HUES48 (cell line): Measurements from ENCODE around the gene PTRH2.

Experiments used
- H3K27ac ChIP-seq: one replicate; pipeline ENCODE4 v1.7.0; 2013; ENCODE audit warnings: low read depth, low read length, inconsistent platforms
- H3K27me3 ChIP-seq: 2 replicates; pipeline ENCODE4 v1.6.1; 2013; ENCODE audit warnings: mild to moderate bottlenecking, low read length; ENCODE audit not compliant: control insufficient read depth, insufficient read depth
- H3K36me3 ChIP-seq: 2 replicates; pipeline ENCODE4 v1.6.1; 2013; ENCODE audit warnings: low read length; ENCODE audit not compliant: control insufficient read depth, insufficient read depth
- H3K4me1 ChIP-seq: 2 replicates; pipeline ENCODE4 v1.6.1; 2013; ENCODE audit warnings: mild to moderate bottlenecking, low read length; ENCODE audit not compliant: control insufficient read depth, insufficient read depth
- H3K4me3 ChIP-seq: 2 replicates; pipeline ENCODE4 v1.5.1; 2013; ENCODE audit warnings: mild to moderate bottlenecking, low read depth, low read length
- H3K9ac ChIP-seq: 2 replicates; pipeline ENCODE4 v1.6.1; 2013; ENCODE audit warnings: mild to moderate bottlenecking, low read depth, low read length, moderate library complexity
- H3K9me3 ChIP-seq: 2 replicates; pipeline ENCODE4 v1.6.1; 2013; ENCODE audit warnings: low read length; ENCODE audit not compliant: control insufficient read depth, insufficient read depth

The PTRH2 gene

GRCh38 chr17:59719526-59719925, 12.3 kb upstream of the PTRH2 start:
- Histone ChIP-seq H3K27ac (no peak overlapping the region), H3K27me3 (no peaks in the 10 kb centered on the region), H3K9me3 (no peaks in the 10 kb centered on the region), H3K4me3 (no peak overlapping the region), H3K36me3 (no peaks in the 10 kb centered on the region), H3K4me1 (peaks cover 13% of the 10 kb centered on the region), H3K9ac (no peak overlapping the region)

GRCh38 chr17:59716427-59716826, 9.2 kb upstream of the PTRH2 start:
- no peaks in the 10 kb centered on the region for H3K27me3 ChIP-seq
- H3K9me3 ChIP-seq = no peaks in the 10 kb centered on the region
- no peak overlapping the region for H3K4me3 ChIP-seq
- H3K27ac ChIP-seq = no peak overlapping the region
- H3K36me3 ChIP-seq = no peaks in the 10 kb centered on the region
- H3K4me1 ChIP-seq = no peaks in the 10 kb centered on the region
- H3K9ac ChIP-seq = no peak overlapping the region

GRCh38 chr17:59714255-59714654, 7.0 kb upstream of the PTRH2 start:
- H3K9ac ChIP-seq = no peak overlapping the region
- no peaks in the 10 kb centered on the region for H3K9me3 ChIP-seq
- no peak overlapping the region for H3K27ac ChIP-seq
- no peaks in the 10 kb centered on the region for H3K4me1 ChIP-seq
- no peaks in the 10 kb centered on the region for H3K36me3 ChIP-seq
- H3K4me3 ChIP-seq = no peak overlapping the region
- H3K27me3 ChIP-seq = no peaks in the 10 kb centered on the region

- Histone ChIP-seq H3K27ac (no peak overlapping the region), H3K9ac (no peak overlapping the region), H3K27me3 (no peaks in the 10 kb centered on the region), H3K4me3 (no peak overlapping the region), H3K4me1 (peaks cover 8% of the 10 kb centered on the region; the same call in 1 of the 2 replicates), H3K9me3 (no peaks in the 10 kb centered on the region), H3K36me3 (no peaks in the 10 kb centered on the region)
Observed at GRCh38 chr17:59712862-59713261, 5.6 kb upstream of the PTRH2 start.

- no peak overlapping the region for H3K27ac ChIP-seq
- no peaks in the 10 kb centered on the region for H3K9me3 ChIP-seq
- H3K36me3 ChIP-seq = no peaks in the 10 kb centered on the region
- no peaks in the 10 kb centered on the region for H3K27me3 ChIP-seq
- no peak overlapping the region for H3K4me3 ChIP-seq
- H3K4me1 ChIP-seq = peaks cover 8% of the 10 kb centered on the region; the same call in 1 of the 2 replicates
- no peak overlapping the region for H3K9ac ChIP-seq
Observed at GRCh38 chr17:59711936-59712335, 4.7 kb upstream of the PTRH2 start.

GRCh38 chr17:59707971-59708430, 771 bp upstream of the PTRH2 start:
- Histone ChIP-seq H3K27ac (peak overlapping the region; percentile 94), H3K4me1 (peaks cover 14% of the 10 kb centered on the region), H3K9me3 (no peaks in the 10 kb centered on the region), H3K9ac (peak overlapping the region; percentile 84), H3K4me3 (peak overlapping the region; percentile 91), H3K27me3 (no peaks in the 10 kb centered on the region), H3K36me3 (peaks cover 14% of the 10 kb centered on the region)

- H3K9ac ChIP-seq = no peak overlapping the region
- H3K4me3 ChIP-seq = no peak overlapping the region
- no peak overlapping the region for H3K27ac ChIP-seq
- peaks cover 10% of the 10 kb centered on the region for H3K4me1 ChIP-seq
- H3K36me3 ChIP-seq = peaks cover 43% of the 10 kb centered on the region
- H3K27me3 ChIP-seq = no peaks in the 10 kb centered on the region
- H3K9me3 ChIP-seq = no peaks in the 10 kb centered on the region
Observed at GRCh38 chr17:59702304-59702703, 4.9 kb downstream of the PTRH2 start.

GRCh38 chr17:59699786-59700185, 7.4 kb downstream of the PTRH2 start:
- Histone ChIP-seq H3K4me3 (no peak overlapping the region), H3K9me3 (no peaks in the 10 kb centered on the region), H3K36me3 (peaks cover 63% of the 10 kb centered on the region), H3K9ac (no peak overlapping the region), H3K27ac (no peak overlapping the region), H3K27me3 (no peaks in the 10 kb centered on the region), H3K4me1 (peaks cover 4% of the 10 kb centered on the region; the same call in 1 of the 2 replicates)

GRCh38 chr17:59699218-59699617, 8.0 kb downstream of the PTRH2 start:
- Histone ChIP-seq H3K9me3 (no peaks in the 10 kb centered on the region), H3K4me1 (peaks cover 4% of the 10 kb centered on the region; the same call in 1 of the 2 replicates), H3K36me3 (peaks cover 65% of the 10 kb centered on the region), H3K9ac (no peak overlapping the region), H3K27ac (no peak overlapping the region), H3K4me3 (no peak overlapping the region), H3K27me3 (no peaks in the 10 kb centered on the region)

GRCh38 chr17:59698143-59698542, 9.1 kb downstream of the PTRH2 start:
- Histone ChIP-seq H3K4me3 (no peak overlapping the region), H3K36me3 (peaks cover 72% of the 10 kb centered on the region), H3K27me3 (no peaks in the 10 kb centered on the region), H3K9me3 (no peaks in the 10 kb centered on the region), H3K27ac (no peak overlapping the region), H3K4me1 (peaks cover 4% of the 10 kb centered on the region; the same call in 1 of the 2 replicates), H3K9ac (no peak overlapping the region)

- Histone ChIP-seq H3K27me3 (no peaks in the 10 kb centered on the region), H3K4me3 (no peak overlapping the region), H3K9me3 (no peaks in the 10 kb centered on the region), H3K4me1 (peaks cover 4% of the 10 kb centered on the region; the same call in 1 of the 2 replicates), H3K27ac (no peak overlapping the region), H3K9ac (no peak overlapping the region), H3K36me3 (peaks cover 79% of the 10 kb centered on the region)
Observed at GRCh38 chr17:59696682-59697277, 10.4 kb downstream of the PTRH2 start.
